ENCODE results near the gene CYSRT1. TPM values are rescaled to one million over a fixed set of nuclear protein-coding genes. Genes with fewer than 3 reads are reported as not detected.

The CYSRT1 gene
- total and polyA plus RNA-seq, 2 donors from 2014 or later = 0.94 to 1.3 TPM

- DNase-seq (no peak), FAIRE-seq (no peak)
- peaks cover 4 to 19% (median 14%) of the 10 kb centered on the region in 3 donors for H3K4me1 ChIP-seq (ENCODE audit: control insufficient read depth in 2 of 3, insufficient read depth in 2 of 3, low read depth in 1 of 3, low read length in 3 of 3)
- intact Hi-C loops (cut with DNase I) = no loop called here
- no peaks in the 10 kb centered on the region for H3K9me3 ChIP-seq (ENCODE audit: control insufficient read depth in 2 of 3, insufficient read depth in 1 of 3, low read length in 3 of 3)
- no peak overlapping the region for H3K27ac ChIP-seq (ENCODE audit: low read depth in 2 of 2, low read length in 2 of 2)
- H3K4me3 ChIP-seq (ENCODE audit: low read length in 3 of 3) = no peak overlapping the region
- peaks cover 0 to 27% (median 26%) of the 10 kb centered on the region in 3 donors for H3K36me3 ChIP-seq (ENCODE audit: control insufficient read depth in 2 of 3, insufficient read depth in 3 of 3, low read length in 3 of 3)
- TF ChIP-seq CTCF (IDR thresholded peaks at IDR 0.05; ENCODE audit: borderline replicate concordance, extremely low read depth, insufficient read depth) = no peak
- no peaks in the 10 kb centered on the region for H3K27me3 ChIP-seq (ENCODE audit: control insufficient read depth, insufficient read depth, low read length)
- H3K9ac ChIP-seq (ENCODE audit: low read length in 3 of 3) = no peak overlapping the region
Observed at GRCh38 chr9:137183980-137184595, 40.9 kb upstream of the CYSRT1 start.

GRCh38 chr9:137184881-137185660 lies 39.9 kb upstream of the CYSRT1 start:
- Histone ChIP-seq H3K27ac (ENCODE audit: low read depth in 2 of 2, low read length in 2 of 2) (no peak overlapping the region), H3K9ac (ENCODE audit: low read length in 3 of 3) (no peak overlapping the region), H3K27me3 (ENCODE audit: control insufficient read depth, insufficient read depth, low read length) (no peaks in the 10 kb centered on the region), H3K36me3 (ENCODE audit: control insufficient read depth in 2 of 3, insufficient read depth in 3 of 3, low read length in 3 of 3) (peaks cover 0 to 27% (median 24%) of the 10 kb centered on the region in 3 donors), H3K4me1 (ENCODE audit: control insufficient read depth in 2 of 3, insufficient read depth in 2 of 3, low read depth in 1 of 3, low read length in 3 of 3) (peaks cover 4 to 29% (median 23%) of the 10 kb centered on the region in 3 donors), H3K4me3 (ENCODE audit: low read length in 3 of 3) (no peak overlapping the region), H3K9me3 (ENCODE audit: control insufficient read depth in 2 of 3, insufficient read depth in 1 of 3, low read length in 3 of 3) (no peaks in the 10 kb centered on the region)
- TF ChIP-seq CTCF (IDR thresholded peaks at IDR 0.05; ENCODE audit: borderline replicate concordance, extremely low read depth, insufficient read depth) = no peak
- intact Hi-C loops (cut with DNase I) = no loop called here
- DNase-seq = no peak
- FAIRE-seq = no peak

GRCh38 chr9:137185921-137186320 lies 39.1 kb upstream of the CYSRT1 start:
- Histone ChIP-seq H3K36me3 (ENCODE audit: control insufficient read depth in 2 of 3, insufficient read depth in 3 of 3, low read length in 3 of 3) (peaks cover 0 to 28% (median 24%) of the 10 kb centered on the region in 3 donors), H3K9ac (ENCODE audit: low read length in 3 of 3) (no peak overlapping the region), H3K4me3 (ENCODE audit: low read length in 3 of 3) (no peak overlapping the region), H3K4me1 (ENCODE audit: control insufficient read depth in 2 of 3, insufficient read depth in 2 of 3, low read depth in 1 of 3, low read length in 3 of 3) (peaks cover 4 to 36% (median 30%) of the 10 kb centered on the region in 3 donors), H3K27me3 (ENCODE audit: control insufficient read depth, insufficient read depth, low read length) (no peaks in the 10 kb centered on the region), H3K27ac (ENCODE audit: low read depth in 2 of 2, low read length in 2 of 2) (no peak overlapping the region), H3K9me3 (ENCODE audit: control insufficient read depth in 2 of 3, insufficient read depth in 1 of 3, low read length in 3 of 3) (no peaks in the 10 kb centered on the region)
- DNase-seq = no peak
- TF ChIP-seq CTCF (IDR thresholded peaks at IDR 0.05; ENCODE audit: borderline replicate concordance, extremely low read depth, insufficient read depth) = no peak
- intact Hi-C loops (cut with DNase I) = no loop called here
- FAIRE-seq = no peak
